Lung (tissue), 12 donors: ENCODE data around the gene GPR101. TPM values are rescaled to one million over a fixed set of nuclear protein-coding genes. Genes with fewer than 3 reads are reported as not detected.

Experiments used
- ATAC-seq: fragments of 200-7000 bp; cut with Tn5 transposase; one replicate; pipeline ENCODE4 v1.9.1; 2020; ENCODE audit warnings: moderate number of reproducible peaks; ENCODE audit not compliant: insufficient read depth, low FRiP score
- DNase-seq, 3 donors: peaks; one replicate each; pipeline ENCODE4 v3.0.0-alpha.2; 2013 to 2017
- H3K27ac ChIP-seq, 2 donors: one replicate each; pipeline ENCODE4 v1.5.1; 2013; ENCODE audit warnings: mild to moderate bottlenecking in 2 of 2, moderate library complexity in 2 of 2, control low read depth in 1 of 2, inconsistent platforms in 1 of 2, low read depth in 1 of 2, low read length in 1 of 2
- H3K27me3 ChIP-seq, 3 donors: one replicate each; pipeline ENCODE4 v1.5.1; 2013; ENCODE audit warnings: low read length in 2 of 3; ENCODE audit not compliant: control insufficient read depth in 3 of 3, insufficient read depth in 3 of 3
- H3K36me3 ChIP-seq, 4 donors: one replicate each; pipeline ENCODE4 v1.5.1; 2013; ENCODE audit warnings: low read length in 4 of 4, mild to moderate bottlenecking in 1 of 4, moderate library complexity in 1 of 4; ENCODE audit not compliant: control insufficient read depth in 4 of 4, insufficient read depth in 4 of 4
- H3K4me1 ChIP-seq, 5 donors: one replicate each; pipeline ENCODE4 v1.5.1; 2013; ENCODE audit warnings: low read length in 5 of 5, mild to moderate bottlenecking in 2 of 5, moderate library complexity in 1 of 5; ENCODE audit not compliant: control insufficient read depth in 5 of 5, insufficient read depth in 5 of 5
- H3K4me3 ChIP-seq: one replicate; pipeline ENCODE4 v1.5.1; 2013; ENCODE audit warnings: mild to moderate bottlenecking, control low read depth, moderate library complexity
- H3K9ac ChIP-seq, 2 donors: one replicate each; pipeline ENCODE4 v1.5.1; 2013; ENCODE audit warnings: low read length in 2 of 2, control low read depth in 1 of 2; ENCODE audit not compliant: insufficient read depth in 1 of 2
- H3K9me3 ChIP-seq, 4 donors: one replicate each; pipeline ENCODE4 v1.5.1; 2013; ENCODE audit warnings: low read length in 3 of 4, mild to moderate bottlenecking in 1 of 4, moderate library complexity in 1 of 4; ENCODE audit not compliant: control insufficient read depth in 4 of 4, insufficient read depth in 3 of 4
- CTCF ChIP-seq: IDR thresholded peaks from 2 replicates; pipeline ENCODE4 v1.5.1; 2012; ENCODE audit warnings: mild to moderate bottlenecking; ENCODE audit errors: control extremely low read depth, extremely low read depth
- WGBS, 2 donors: extraction: QIAGEN DNeasy Blood & Tissue Kit; methylation state at CpG; one replicate each; pipeline ENCODE4 v1.1.7; 2013; 5-methylcytosine and 5-hydroxymethylcytosine counted together
- polyA plus RNA-seq, 2 donors: library from polyadenylated mRNA; stranded (reverse); fragments of 200-250 nt; gene quantifications; one replicate each; pipeline ENCODE4 v1.2.1, GENCODE V29; 2013
- total RNA-seq, 2 donors: library from RNA; depleted of rRNA in 1 of 2; stranded (reverse); fragments of >200 nt in 1 of 2; gene quantifications; one replicate each; pipeline ENCODE4 v1.2.1, GENCODE V29; 2014 to 2021
- donor health status: control.
- donor health status: control.
- donor health status: Bipolar disorder and iron deficiency.
- donor health status: healthy.
- donor health status: DM: yes; HTN: yes; CAD: no.

GPR101 gene
- total and polyA plus RNA-seq, 4 donors, result not detected

DNA sequence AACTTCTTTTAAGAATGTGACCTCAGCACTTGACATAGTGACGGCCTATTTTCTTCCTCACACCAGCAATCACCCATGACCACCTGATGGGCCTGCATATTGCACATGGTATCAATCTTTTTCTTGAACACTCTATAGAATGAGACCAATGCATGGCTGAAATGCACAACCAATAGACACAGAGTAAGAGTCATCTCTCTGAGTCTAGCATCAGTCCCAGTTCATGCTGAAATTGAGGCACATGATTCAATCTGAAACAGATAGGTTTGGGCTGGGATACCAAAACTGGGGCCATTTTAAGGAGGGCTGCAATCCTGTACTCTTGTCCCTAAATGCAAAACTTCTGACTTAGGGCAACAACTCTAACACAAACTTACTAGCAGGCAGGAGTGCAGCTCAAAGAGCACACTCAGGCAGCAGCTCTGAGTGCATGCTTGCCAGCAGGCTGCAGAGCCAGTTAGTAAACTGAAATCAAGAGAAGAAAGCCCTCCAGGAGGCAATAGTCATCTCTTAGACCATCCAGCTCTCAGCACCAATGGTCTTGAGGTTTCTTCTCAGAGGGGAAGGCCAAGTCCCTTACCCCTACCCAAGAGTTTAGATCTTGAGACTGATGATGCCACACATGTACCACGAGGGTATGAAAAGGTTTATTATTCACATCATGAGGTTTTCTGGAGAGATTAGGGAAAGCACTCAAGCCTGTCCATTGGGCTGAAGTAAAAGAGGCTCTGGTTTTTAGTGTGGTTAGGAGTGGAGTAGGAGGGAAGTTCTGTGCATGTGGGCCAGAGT is 24.7 kb upstream of the GPR101 start:
- DNase-seq, result no peak
- Histone ChIP-seq H3K9me3 (no peaks in the 10 kb centered on the region), H3K4me1 (no peaks in the 10 kb centered on the region), H3K27me3 (peaks cover 5 to 17% (median 14%) of the 10 kb centered on the region in 3 donors), H3K9ac (no peak overlapping the region), H3K27ac (no peak overlapping the region), H3K36me3 (no peaks in the 10 kb centered on the region), H3K4me3 (no peak overlapping the region)
- WGBS, 2 donors, result 14 to 26% methylated on average over 2 of the region's 2 CpGs
- no peak for TF ChIP-seq CTCF
- no peak for ATAC-seq

DNA sequence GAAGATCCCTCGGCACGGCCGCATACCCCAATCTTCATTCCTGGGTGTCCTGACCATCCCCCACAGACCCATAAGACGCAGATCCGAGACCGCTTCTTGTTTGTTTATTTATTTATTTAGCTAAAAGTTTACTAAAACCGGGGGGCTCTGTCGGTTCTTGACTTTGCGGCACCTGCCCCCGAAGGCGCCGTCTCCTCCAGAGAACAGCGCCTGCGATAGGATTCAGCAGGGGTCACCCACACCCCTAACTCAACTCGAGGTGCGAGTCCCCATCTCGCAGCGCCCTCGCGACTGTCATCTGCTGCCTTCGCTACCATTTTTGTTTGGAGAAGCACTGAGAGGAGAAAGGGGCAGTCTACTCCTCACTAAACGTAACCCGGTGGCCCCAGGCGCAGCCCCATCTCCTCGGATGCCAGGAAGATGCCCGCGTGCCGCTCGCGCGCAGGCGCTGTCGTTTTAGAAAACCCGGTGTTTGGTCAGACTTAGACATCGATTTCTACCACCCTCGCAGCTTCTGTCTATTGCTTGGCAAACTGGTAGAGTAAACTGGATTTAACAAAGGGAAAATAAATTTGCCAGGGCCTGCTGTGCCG is 18.9 kb upstream of the GPR101 start:
- Histone ChIP-seq H3K9ac (no peak overlapping the region), H3K4me1 (no peaks in the 10 kb centered on the region), H3K27me3 (peaks cover 4 to 41% (median 40%) of the 10 kb centered on the region in 3 donors), H3K36me3 (no peaks in the 10 kb centered on the region), H3K9me3 (no peaks in the 10 kb centered on the region), H3K4me3 (no peak overlapping the region), H3K27ac (no peak overlapping the region)
- DNase-seq, result no peak
- no peak for TF ChIP-seq CTCF
- no peak for ATAC-seq
- 1 to 30% methylated on average over 32 to 37 of the region's 37 CpGs for WGBS, 2 donors

- H3K36me3 ChIP-seq, result no peaks in the 10 kb centered on the region
- 1 to 19% methylated on average over 33 to 37 of the region's 37 CpGs for WGBS, 2 donors
- TF ChIP-seq CTCF, result peak; percentile 52
- no peak overlapping the region for H3K4me3 ChIP-seq
- H3K27ac ChIP-seq, result no peak overlapping the region
- DNase-seq (peak; percentile 53 to 75 (median 63)), ATAC-seq (peak; percentile 93)
- H3K9ac ChIP-seq, result no peak overlapping the region
- no peaks in the 10 kb centered on the region for H3K4me1 ChIP-seq
- peaks cover 4 to 40% (median 40%) of the 10 kb centered on the region in 3 donors for H3K27me3 ChIP-seq
- no peaks in the 10 kb centered on the region for H3K9me3 ChIP-seq
These were observed 18.3 kb upstream of the GPR101 start for GRCh38 chrX:137051978-137052642.
